ENCODE measurements around the gene FADS3. TPM values are rescaled to one million over a fixed set of nuclear protein-coding genes. Genes with fewer than 3 reads are reported as not detected.

The FADS3 gene
- total RNA-seq, 5 donors from 2014 or later (not counting 1 experiment from before 2014, with no cell fraction given), result 6.5 to 17.1 (median 10.5) TPM

DNA sequence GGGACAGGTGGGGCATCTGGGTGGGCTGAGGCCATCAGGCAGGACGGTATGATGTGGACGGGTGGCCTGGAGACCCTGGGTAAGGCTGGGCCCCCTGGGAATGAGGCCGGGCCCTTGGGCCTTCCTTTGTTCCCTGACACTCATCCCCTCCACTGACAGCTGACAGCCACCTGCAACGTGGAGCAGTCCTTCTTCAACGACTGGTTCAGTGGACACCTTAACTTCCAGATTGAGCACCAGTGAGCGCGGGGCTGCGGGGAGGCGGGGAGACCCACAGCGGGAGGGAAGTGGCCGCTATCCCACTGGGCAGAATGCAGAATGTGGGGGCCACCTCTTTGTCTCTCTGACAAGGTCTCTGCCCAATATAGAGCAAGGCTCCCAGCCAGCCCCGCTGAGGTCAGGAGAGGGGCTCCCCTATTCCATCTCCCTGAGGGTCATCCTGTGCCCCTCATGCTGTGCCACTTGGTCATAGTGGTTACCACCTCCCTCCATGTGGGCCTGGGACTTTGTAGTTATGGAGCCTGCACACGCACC lies 27.7 kb downstream of the FADS3 start:
- H3K27me3 ChIP-seq (replicated peaks in 1 of 2; ENCODE audit: control insufficient read depth in 2 of 2, extremely low read depth in 1 of 2, insufficient read depth in 2 of 2, low read length in 1 of 2), result peaks cover 0 to 9% of the 10 kb centered on the region in 2 experiments
- WGBS (ENCODE audit: insufficient coverage), result 87% methylated on average over 12 of the region's 13 CpGs
- no peaks in the 10 kb centered on the region for H3K4me1 ChIP-seq (ENCODE audit: control insufficient read depth in 1 of 2, extremely low read depth in 1 of 2, insufficient read depth in 2 of 2, low read length in 2 of 2)
- DNase-seq, result no peak
- Mint-ChIP-seq H3K4me3 (no peak overlapping the region), H3K27ac (no peak overlapping the region), H3K27me3 (no peaks in the 10 kb centered on the region), H3K9me3 (no peaks in the 10 kb centered on the region), H3K4me1 (no peaks in the 10 kb centered on the region), H3K36me3 (no peaks in the 10 kb centered on the region)
- ATAC-seq (replicated peaks in 1 of 4), result no peak
- no peak overlapping the region for H3K4me3 ChIP-seq (ENCODE audit: control insufficient read depth in 1 of 2, extremely low read depth in 1 of 2, low read length in 1 of 2)
- ChIA-PET POLR2A (no interaction called here), CTCF (interaction anchor here in 1 of 2 donors (1.0 kb wide), 1 partner anchor 18 kb away, joined by 3 read pairs; no protein-coding TSS in a partner anchor)
- H3K9me3 ChIP-seq, result no peaks in the 10 kb centered on the region
- H3K27ac ChIP-seq (ENCODE audit: low read length), result no peak overlapping the region
- peaks cover 0 to 11% of the 10 kb centered on the region in 2 donors for H3K36me3 ChIP-seq (ENCODE audit: control insufficient read depth in 2 of 2, extremely low read depth in 1 of 2, insufficient read depth in 1 of 2, low read length in 1 of 2)

DNA sequence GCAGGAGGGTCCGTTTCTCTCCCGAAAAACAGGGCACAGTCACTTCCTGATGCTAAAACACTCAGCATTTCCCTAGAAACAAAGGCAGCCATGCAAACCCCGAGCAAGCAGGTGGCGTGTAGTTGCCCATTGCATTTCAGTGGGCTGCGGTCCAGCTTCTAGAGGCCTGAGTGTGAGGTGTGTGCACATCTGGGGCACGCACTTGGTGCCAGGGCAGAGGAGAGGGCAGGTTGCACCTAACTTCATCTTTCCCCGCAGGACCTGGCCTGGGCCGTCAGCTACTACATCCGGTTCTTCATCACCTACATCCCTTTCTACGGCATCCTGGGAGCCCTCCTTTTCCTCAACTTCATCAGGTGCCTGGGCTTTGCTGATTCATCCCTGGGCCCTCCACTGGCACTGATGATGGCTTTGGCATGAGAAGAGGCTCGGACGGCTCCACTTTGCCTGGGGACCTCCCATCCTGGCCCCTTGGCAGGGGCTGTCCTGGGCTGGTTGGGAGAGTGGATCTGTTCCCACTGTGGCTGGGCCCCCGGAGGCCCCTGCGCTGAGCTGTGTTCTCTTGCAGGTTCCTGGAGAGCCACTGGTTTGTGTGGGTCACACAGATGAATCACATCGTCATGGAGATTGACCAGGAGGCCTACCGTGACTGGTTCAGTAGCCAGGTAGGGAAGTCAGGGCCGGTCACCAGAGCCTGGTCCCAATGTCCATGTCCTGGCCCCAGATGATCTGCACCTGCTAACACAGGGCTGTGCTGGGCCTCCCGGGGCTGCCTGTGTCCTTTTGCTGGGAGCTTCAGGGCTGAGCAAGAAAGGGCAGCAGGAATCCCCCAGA lies 28.4 kb downstream of the FADS3 start:
- WGBS (ENCODE audit: insufficient coverage), result 90% methylated on average over 9 of the region's 18 CpGs
- ATAC-seq (replicated peaks in 1 of 4), result no peak

DNA sequence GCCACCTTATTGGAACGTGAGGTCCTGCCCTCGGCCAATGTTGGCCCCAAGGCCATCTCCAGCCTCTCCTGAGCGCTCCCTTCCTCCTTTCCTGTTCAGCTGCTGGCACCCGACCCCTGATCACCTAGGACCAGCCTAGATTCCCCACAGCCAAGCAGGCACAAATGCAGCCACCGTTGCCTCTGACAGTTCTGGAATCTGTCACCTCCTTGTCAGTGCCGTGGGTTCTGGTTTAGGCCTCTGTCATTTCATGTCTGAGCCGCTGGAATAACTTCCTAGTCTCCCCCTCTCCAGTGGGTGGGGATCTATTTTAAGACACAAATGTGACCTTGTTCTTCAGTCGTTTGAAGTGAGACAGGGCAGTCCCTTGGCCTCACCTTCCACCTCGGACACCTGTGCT lies 29.7 kb downstream of the FADS3 start:
- no peak overlapping the region for H3K27ac Mint-ChIP-seq
- ChIA-PET CTCF (no interaction called here), POLR2A (no interaction called here)
- no peak overlapping the region for H3K4me3 Mint-ChIP-seq
- no peak overlapping the region for H3K4me3 ChIP-seq (ENCODE audit: control insufficient read depth in 1 of 2, extremely low read depth in 1 of 2, low read length in 1 of 2)
- no peaks in the 10 kb centered on the region for H3K9me3 Mint-ChIP-seq
- no peak overlapping the region for H3K27ac ChIP-seq (ENCODE audit: low read length)
- no peaks in the 10 kb centered on the region for H3K9me3 ChIP-seq
- peaks cover 0 to 11% of the 10 kb centered on the region in 2 donors for H3K36me3 ChIP-seq (ENCODE audit: control insufficient read depth in 2 of 2, extremely low read depth in 1 of 2, insufficient read depth in 1 of 2, low read length in 1 of 2)
- ATAC-seq (replicated peaks in 1 of 4) (no peak), DNase-seq (no peak)
- peaks cover 0 to 5% of the 10 kb centered on the region in 2 experiments for H3K27me3 ChIP-seq (replicated peaks in 1 of 2; ENCODE audit: control insufficient read depth in 2 of 2, extremely low read depth in 1 of 2, insufficient read depth in 2 of 2, low read length in 1 of 2)
- 82% methylated on average over 5 of the region's 9 CpGs for WGBS (ENCODE audit: insufficient coverage)
- H3K36me3 Mint-ChIP-seq, result no peaks in the 10 kb centered on the region
- no peaks in the 10 kb centered on the region for H3K27me3 Mint-ChIP-seq
- H3K4me1 ChIP-seq (ENCODE audit: control insufficient read depth in 1 of 2, extremely low read depth in 1 of 2, insufficient read depth in 2 of 2, low read length in 2 of 2), result no peaks in the 10 kb centered on the region
- no peaks in the 10 kb centered on the region for H3K4me1 Mint-ChIP-seq

More for the DNA sequence above, 28.4 kb downstream of the FADS3 start:
- H3K9me3 ChIP-seq, result no peaks in the 10 kb centered on the region
- H3K4me1 ChIP-seq (ENCODE audit: control insufficient read depth in 1 of 2, extremely low read depth in 1 of 2, insufficient read depth in 2 of 2, low read length in 2 of 2), result no peaks in the 10 kb centered on the region
- Mint-ChIP-seq H3K36me3 (no peaks in the 10 kb centered on the region), H3K4me3 (no peak overlapping the region), H3K9me3 (no peaks in the 10 kb centered on the region), H3K4me1 (no peaks in the 10 kb centered on the region), H3K27ac (no peak overlapping the region), H3K27me3 (no peaks in the 10 kb centered on the region)
- CTCF ChIA-PET, result no interaction called here
- H3K36me3 ChIP-seq (ENCODE audit: control insufficient read depth in 2 of 2, extremely low read depth in 1 of 2, insufficient read depth in 1 of 2, low read length in 1 of 2), result peaks cover 0 to 11% of the 10 kb centered on the region in 2 donors
- H3K4me3 ChIP-seq (ENCODE audit: control insufficient read depth in 1 of 2, extremely low read depth in 1 of 2, low read length in 1 of 2), result no peak overlapping the region
- peaks cover 0 to 9% of the 10 kb centered on the region in 2 experiments for H3K27me3 ChIP-seq (replicated peaks in 1 of 2; ENCODE audit: control insufficient read depth in 2 of 2, extremely low read depth in 1 of 2, insufficient read depth in 2 of 2, low read length in 1 of 2)
- POLR2A ChIA-PET, result no interaction called here
- H3K27ac ChIP-seq (ENCODE audit: low read length), result no peak overlapping the region
- DNase-seq, result no peak

DNA sequence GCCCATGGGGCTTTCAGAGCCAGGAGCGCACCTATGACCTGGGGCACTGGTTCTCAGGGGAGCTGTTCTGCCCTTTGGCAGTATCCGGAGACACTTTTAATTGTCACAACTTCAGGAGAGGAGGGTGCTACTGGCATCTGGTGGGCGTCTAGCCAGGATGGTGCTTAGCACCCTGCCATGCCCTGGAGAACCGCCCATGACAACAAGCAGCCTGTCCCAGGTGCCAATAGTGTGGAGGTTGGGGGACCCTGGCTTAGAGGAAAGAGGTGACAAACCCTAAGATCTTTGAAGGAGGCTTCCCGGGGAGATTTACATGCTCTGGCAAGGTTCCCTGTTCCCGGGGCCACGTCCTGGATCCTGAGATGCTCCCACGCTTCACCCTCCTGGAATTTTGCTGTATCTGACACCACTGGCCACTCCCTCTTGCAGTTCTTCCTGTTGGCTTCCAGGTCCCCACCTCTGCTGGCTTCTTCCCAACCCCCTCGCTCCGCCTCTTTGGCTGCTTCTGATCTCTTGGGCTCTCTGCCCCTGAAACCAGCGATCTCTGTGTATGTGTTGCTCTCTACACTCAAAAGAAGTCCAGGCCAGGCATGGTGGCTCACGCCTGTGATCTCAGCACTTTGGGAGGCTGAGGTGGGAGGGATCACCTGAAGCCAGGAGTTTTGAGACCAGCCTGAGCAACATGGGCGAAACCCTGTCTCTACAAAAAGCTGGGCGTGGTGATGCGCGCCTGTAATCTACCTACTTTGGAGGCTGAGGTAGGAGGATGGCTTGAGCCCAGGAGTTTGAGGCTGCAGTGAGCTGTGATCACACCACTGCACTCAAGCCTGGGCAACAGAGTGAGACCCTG lies 31.1 kb downstream of the FADS3 start:
- Histone ChIP-seq H3K36me3 (ENCODE audit: control insufficient read depth in 2 of 2, extremely low read depth in 1 of 2, insufficient read depth in 1 of 2, low read length in 1 of 2) (peaks cover 0 to 9% of the 10 kb centered on the region in 2 donors), H3K4me3 (ENCODE audit: control insufficient read depth in 1 of 2, extremely low read depth in 1 of 2, low read length in 1 of 2) (no peak overlapping the region), H3K9me3 (no peaks in the 10 kb centered on the region), H3K27ac (ENCODE audit: low read length) (no peak overlapping the region), H3K4me1 (ENCODE audit: control insufficient read depth in 1 of 2, extremely low read depth in 1 of 2, insufficient read depth in 2 of 2, low read length in 2 of 2) (no peaks in the 10 kb centered on the region), H3K27me3 (replicated peaks in 1 of 2; ENCODE audit: control insufficient read depth in 2 of 2, extremely low read depth in 1 of 2, insufficient read depth in 2 of 2, low read length in 1 of 2) (peaks cover 0 to 1% of the 10 kb centered on the region in 2 experiments)
- Mint-ChIP-seq H3K27me3 (no peaks in the 10 kb centered on the region), H3K4me1 (no peaks in the 10 kb centered on the region), H3K9me3 (no peaks in the 10 kb centered on the region), H3K36me3 (no peaks in the 10 kb centered on the region), H3K27ac (no peak overlapping the region), H3K4me3 (no peak overlapping the region)
- 95% methylated on average over 13 of the region's 16 CpGs for WGBS (ENCODE audit: insufficient coverage)
- DNase-seq (no peak), ATAC-seq (replicated peaks in 1 of 4) (no peak)
- ChIA-PET CTCF (no interaction called here), POLR2A (no interaction called here)

DNA sequence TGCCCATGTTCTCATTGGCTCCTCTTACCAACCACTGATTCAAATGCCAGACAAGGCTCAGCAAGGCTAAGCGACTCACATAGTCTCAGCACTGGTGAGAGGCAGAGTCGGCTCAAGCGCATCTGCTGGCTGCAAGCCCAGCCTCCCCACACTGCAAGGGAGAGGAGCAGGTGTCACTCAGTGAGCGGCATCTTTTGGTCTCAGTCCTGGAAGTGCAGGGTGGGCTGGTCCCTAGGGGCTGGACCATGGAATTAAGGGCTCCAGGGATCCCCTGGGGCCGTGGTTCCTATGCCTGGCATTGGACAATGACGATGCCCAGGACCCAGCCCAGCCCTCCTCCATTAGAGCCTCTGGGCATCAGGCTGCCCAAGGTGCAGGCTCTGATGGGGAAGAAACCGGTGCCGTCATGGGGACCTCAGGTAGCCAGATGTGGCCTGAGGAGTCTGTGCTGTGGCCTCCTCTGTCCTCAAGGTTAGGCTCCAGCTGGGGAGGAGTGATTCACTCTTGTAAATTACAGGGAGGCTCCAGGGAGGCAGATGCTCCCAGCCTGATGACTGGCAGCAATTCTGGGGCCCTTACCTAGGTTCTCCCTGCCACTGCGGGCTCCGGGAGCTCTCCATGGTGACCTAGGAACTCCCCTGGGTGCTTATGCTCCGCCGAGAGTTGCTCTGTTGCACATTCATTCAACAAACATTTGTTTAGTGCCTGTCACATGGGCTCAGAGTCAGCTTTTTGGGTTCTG lies 35.2 kb downstream of the FADS3 start:
- 91% methylated on average over 7 of the region's 12 CpGs for WGBS (ENCODE audit: insufficient coverage)
- Mint-ChIP-seq H3K27me3 (no peaks in the 10 kb centered on the region), H3K27ac (no peak overlapping the region), H3K9me3 (no peaks in the 10 kb centered on the region), H3K4me3 (no peak overlapping the region), H3K4me1 (no peaks in the 10 kb centered on the region), H3K36me3 (no peaks in the 10 kb centered on the region)
- ATAC-seq (replicated peaks in 1 of 4), result no peak
- ChIA-PET POLR2A (no interaction called here), CTCF (no interaction called here)
- no peak overlapping the region for H3K4me3 ChIP-seq (ENCODE audit: control insufficient read depth in 1 of 2, extremely low read depth in 1 of 2, low read length in 1 of 2)
- H3K9me3 ChIP-seq, result no peaks in the 10 kb centered on the region
- DNase-seq, result no peak
- H3K27ac ChIP-seq (ENCODE audit: low read length), result no peak overlapping the region
- peaks cover 0 to 4% of the 10 kb centered on the region in 2 donors for H3K36me3 ChIP-seq (ENCODE audit: control insufficient read depth in 2 of 2, extremely low read depth in 1 of 2, insufficient read depth in 1 of 2, low read length in 1 of 2)
- H3K27me3 ChIP-seq (replicated peaks in 1 of 2; ENCODE audit: control insufficient read depth in 2 of 2, extremely low read depth in 1 of 2, insufficient read depth in 2 of 2, low read length in 1 of 2), result no peaks in the 10 kb centered on the region
- no peaks in the 10 kb centered on the region for H3K4me1 ChIP-seq (ENCODE audit: control insufficient read depth in 1 of 2, extremely low read depth in 1 of 2, insufficient read depth in 2 of 2, low read length in 2 of 2)
